AG04449 (cell line): ENCODE measurements around the gene CFAP97D2.
"Not testable (repeated sequence)": the region's sequence is repeated elsewhere in the genome, so short reads cannot be mapped to it uniquely, and the experiment has no call there.

Experiments used
- CTCF ChIA-PET: fragments of 350-600 bp; formaldehyde crosslinking; extraction: SDS; loops from one replicate; lab custom pipeline; 2021; ENCODE audit warnings: antibody characterized with exemption; lab: Yijun Ruan, JAX
- POLR2A ChIA-PET: fragments of 400-600, 350-600 bp; formaldehyde crosslinking; extraction: SDS; loops from one replicate; lab custom pipeline; 2020; ENCODE audit warnings: antibody characterized with exemption, inconsistent platforms; lab: Yijun Ruan, JAX
- DNase-seq: peaks from one replicate; pipeline ENCODE4 v3.0.0-alpha.2; 2010; ENCODE audit warnings: low read depth, low spot score
- H3K4me3 ChIP-seq: 2 replicates; pipeline ENCODE4 v1.5.1; 2011; ENCODE audit warnings: low read depth, mild to moderate bottlenecking, control low read depth, low read length
- CTCF ChIP-seq: IDR thresholded peaks from one replicate; pipeline ENCODE4 v1.5.1; 2011; ENCODE audit warnings: mild to moderate bottlenecking, moderate library complexity, low read length, control low read depth, inconsistent platforms; ENCODE audit not compliant: insufficient read depth; ENCODE audit errors: missing control alignments

Gene CFAP97D2

GRCh38 chr13:114248011-114248410 lies 69.0 kb downstream of the CFAP97D2 start:
- ChIA-PET CTCF (interaction anchor here (1.1 kb wide), 1 partner anchor 91 kb away, joined by 3 read pairs; no protein-coding TSS in a partner anchor), POLR2A (interaction anchor here (1.0 to 1.5 kb wide), 3 partner anchors 10 to 34 kb away, joined by 3 read pairs; partner anchors contain the start of gene UPF3A)
- no peak for TF ChIP-seq CTCF
- DNase-seq = peak; percentile 60
- H3K4me3 ChIP-seq = no peak overlapping the region

GRCh38 chr13:114249077-114249476 lies 70.0 kb downstream of the CFAP97D2 start:
- no peak for DNase-seq
- no peak for TF ChIP-seq CTCF
- no peak overlapping the region for H3K4me3 ChIP-seq
- POLR2A ChIA-PET = interaction anchor here (1.0 to 1.5 kb wide), 3 partner anchors 9 to 33 kb away, joined by 3 read pairs; partner anchors contain the start of gene UPF3A
- CTCF ChIA-PET = interaction anchor here (0.6 to 1.2 kb wide), 4 partner anchors 9 to 507 kb away, joined by 3 read pairs; no protein-coding TSS in a partner anchor

DNA sequence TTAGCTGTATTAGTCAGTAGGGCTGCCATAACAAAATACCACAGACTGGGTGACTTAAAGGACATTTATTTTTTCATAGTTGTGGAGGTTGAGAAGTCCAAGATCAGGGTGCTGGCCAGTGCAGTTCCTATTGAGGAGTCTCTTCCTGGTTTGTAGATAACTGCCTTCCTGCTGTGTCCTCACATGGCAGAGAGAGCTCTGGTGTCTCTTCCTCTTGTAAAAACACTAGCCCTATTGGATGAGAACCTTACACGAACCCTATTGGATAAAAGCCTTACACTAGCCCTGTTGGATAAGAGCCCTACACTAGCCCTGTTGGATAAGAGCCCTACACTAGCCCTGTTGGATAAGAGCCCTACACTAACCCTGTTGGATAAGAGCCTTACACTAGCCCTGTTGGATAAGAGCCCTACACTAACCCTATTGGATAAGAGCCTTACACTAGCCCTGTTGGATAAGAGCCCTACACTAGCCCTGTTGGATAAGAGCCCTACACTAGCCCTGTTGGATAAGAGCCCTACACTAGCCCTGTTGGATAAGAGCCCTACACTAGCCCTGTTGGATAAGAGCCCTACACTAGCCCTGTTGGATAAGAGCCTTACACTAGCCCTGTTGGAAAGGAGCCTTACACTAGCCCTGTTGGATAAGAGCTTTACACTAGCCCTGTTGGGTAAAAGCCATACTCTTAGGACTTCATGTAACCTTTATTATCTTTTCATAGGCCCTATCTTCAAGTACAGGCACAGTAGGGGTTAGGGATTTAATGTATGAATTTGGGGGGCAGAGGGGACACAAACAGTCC lies 72.8 kb downstream of the CFAP97D2 start:
- DNase-seq, CTCF ChIA-PET, H3K4me3 ChIP-seq: not testable (repeated sequence)
- POLR2A ChIA-PET = interaction anchor here (0.6 kb wide), 2 partner anchors 13 to 14 kb away, joined by 3 read pairs; no protein-coding TSS in a partner anchor

DNA sequence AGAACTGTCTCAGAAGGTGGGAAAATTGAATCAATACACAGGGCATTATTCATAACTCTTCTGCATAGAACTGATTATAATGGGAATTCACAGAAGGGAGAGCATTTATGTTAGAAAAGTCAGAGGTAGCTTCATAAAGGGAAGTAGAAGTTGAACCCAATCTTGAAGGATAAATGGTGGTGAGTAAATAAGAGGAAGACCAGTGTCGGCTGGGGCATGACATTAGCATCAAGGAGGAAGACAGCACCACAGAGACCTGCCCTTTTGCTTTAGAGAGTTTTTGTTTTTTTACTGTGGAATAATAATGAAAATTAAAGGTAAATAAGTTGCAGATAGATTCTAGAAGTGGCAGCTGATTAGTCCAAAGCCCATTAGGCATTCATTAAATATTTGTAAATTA lies 77.5 kb downstream of the CFAP97D2 start:
- CTCF ChIA-PET = no interaction called here
- DNase-seq = no peak
- H3K4me3 ChIP-seq = no peak overlapping the region
- no peak for TF ChIP-seq CTCF
- POLR2A ChIA-PET = no interaction called here

- POLR2A ChIA-PET = no interaction called here
- no peak overlapping the region for H3K4me3 ChIP-seq
- DNase-seq = no peak
- CTCF ChIA-PET = no interaction called here
- TF ChIP-seq CTCF = no peak
Measured at GRCh38 chr13:114257014-114257413, 78.0 kb downstream of the CFAP97D2 start.

DNA sequence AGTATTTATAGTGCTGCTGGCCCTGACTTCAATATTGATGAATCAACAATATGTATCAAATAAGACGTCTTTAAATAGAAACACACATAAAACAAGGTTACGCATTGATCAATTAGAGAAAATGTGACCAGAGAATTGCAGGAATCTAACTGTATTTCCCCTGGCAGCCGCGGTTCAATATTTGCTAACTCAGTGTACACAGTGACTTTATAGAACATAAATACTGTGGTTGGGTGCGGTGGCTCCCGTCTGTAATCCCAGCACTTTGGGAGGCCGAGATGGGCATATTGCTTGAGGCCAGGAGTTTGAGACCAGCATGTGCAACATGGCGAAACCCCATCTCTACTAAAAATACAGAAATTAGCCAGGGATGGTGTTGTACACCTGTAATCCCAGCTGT lies 79.5 kb downstream of the CFAP97D2 start:
- TF ChIP-seq CTCF = no peak
- H3K4me3 ChIP-seq = no peak overlapping the region
- ChIA-PET POLR2A (interaction anchor here (1.1 kb wide), 1 partner anchor 10 kb away, joined by 3 read pairs; no protein-coding TSS in a partner anchor), CTCF (no interaction called here)
- DNase-seq = no peak
